Neural progenitor cell (in vitro differentiated cells): ENCODE measurements around the gene ACRBP. TPM values are rescaled to one million over a fixed set of nuclear protein-coding genes. Genes with fewer than 3 reads are reported as not detected.
A peak's percentile ranks its signal among the peaks of the same experiment; 100 is the strongest.

ENCODE experiments used
- DNase-seq: peaks from one replicate; pipeline ENCODE4 v3.0.0-alpha.2; 2016; ENCODE audit warnings: low spot score
- H2AFZ ChIP-seq: fragments of 200-600 bp; sonication (generic); replicated peaks from 2 replicates; pipeline ENCODE4 v1.6.1; 2016; ENCODE audit warnings: antibody characterized with exemption
- H3F3A ChIP-seq: fragments of 200-600 bp; sonication (generic); 2 replicates; pipeline ENCODE4 v1.6.1; 2016; ENCODE audit warnings: antibody characterized with exemption, low read depth
- H3K27ac ChIP-seq: fragments of 200-600 bp; sonication (generic); 2 replicates; pipeline ENCODE4 v1.5.1; 2016; ENCODE audit warnings: mild to moderate bottlenecking
- H3K27me3 ChIP-seq: fragments of 200-600 bp; sonication (generic); 2 replicates; pipeline ENCODE4 v1.6.1; 2016; ENCODE audit warnings: mild to moderate bottlenecking, moderate library complexity
- H3K36me3 ChIP-seq: fragments of 200-600 bp; sonication (generic); 2 replicates; pipeline ENCODE4 v1.5.1; 2016
- H3K4me1 ChIP-seq: fragments of 200-600 bp; sonication (generic); 2 replicates; pipeline ENCODE4 v1.6.1; 2016; ENCODE audit warnings: mixed run types
- H3K4me2 ChIP-seq: fragments of 200-600 bp; sonication (generic); 2 replicates; pipeline ENCODE4 v1.6.1; 2016
- H3K4me3 ChIP-seq: fragments of 200-600 bp; sonication (generic); 2 replicates; pipeline ENCODE4 v1.5.1; 2016
- H3K79me2 ChIP-seq: fragments of 200-600 bp; sonication (generic); 2 replicates; pipeline ENCODE4 v1.6.1; 2016; ENCODE audit warnings: low read depth
- H3K9ac ChIP-seq: fragments of 200-600 bp; sonication (generic); 2 replicates; pipeline ENCODE4 v1.6.1; 2016
- H3K9me3 ChIP-seq: fragments of 200-600 bp; sonication (generic); 2 replicates; pipeline ENCODE4 v1.5.1; 2016; ENCODE audit warnings: low read depth
- H4K20me1 ChIP-seq: fragments of 200-600 bp; sonication (generic); 2 replicates; pipeline ENCODE4 v1.6.1; 2016; ENCODE audit warnings: low read depth
- H3K27ac Mint-ChIP-seq: 3 replicates; pipeline ENCODE4 v1.8.0; 2021; ENCODE audit warnings: mixed read lengths
- H3K27me3 Mint-ChIP-seq: 2 replicates; pipeline ENCODE4 v1.8.0; 2022; ENCODE audit warnings: low read depth, mild to moderate bottlenecking, inconsistent platforms, moderate library complexity, mixed read lengths; ENCODE audit not compliant: insufficient read depth
- H3K36me3 Mint-ChIP-seq: 3 replicates; pipeline ENCODE4 v1.8.0; 2021; ENCODE audit warnings: mixed read lengths
- H3K4me1 Mint-ChIP-seq: 3 replicates; pipeline ENCODE4 v1.8.0; 2021; ENCODE audit warnings: mixed read lengths
- H3K4me3 Mint-ChIP-seq: 3 replicates; pipeline ENCODE4 v1.8.0; 2021; ENCODE audit warnings: mild to moderate bottlenecking, moderate library complexity, mixed read lengths
- H3K9me3 Mint-ChIP-seq: 3 replicates; pipeline ENCODE4 v1.8.0; 2020; ENCODE audit warnings: mixed read lengths
- EZH2 ChIP-seq: fragments of 200-600 bp; sonication (generic); IDR thresholded peaks from 2 replicates; pipeline ENCODE4 v1.6.1; 2017; ENCODE audit warnings: antibody characterized with exemption, mild to moderate bottlenecking, moderate library complexity
- EZH2phosphoT487 ChIP-seq: fragments of 200-600 bp; sonication (generic); IDR thresholded peaks from 2 replicates; pipeline ENCODE4 v1.6.1; 2017; ENCODE audit warnings: antibody characterized with exemption
- total RNA-seq: library from RNA; depleted of rRNA; stranded (reverse); fragments of >200 nt; gene quantifications from 2 replicates; pipeline ENCODE4 v1.2.3, GENCODE V29; 2015; ENCODE audit warnings: low replicate concordance
- TF ChIP-seq, protein P1 (sequence below): fragments of 200-600 bp; sonication (generic); IDR thresholded peaks from 2 replicates; pipeline ENCODE4 v1.5.1; 2017; ENCODE audit warnings: antibody characterized with exemption, mild to moderate bottlenecking

Gene ACRBP
- total RNA-seq, 1 donor from 2014 or later = 2.7 TPM

DNA sequence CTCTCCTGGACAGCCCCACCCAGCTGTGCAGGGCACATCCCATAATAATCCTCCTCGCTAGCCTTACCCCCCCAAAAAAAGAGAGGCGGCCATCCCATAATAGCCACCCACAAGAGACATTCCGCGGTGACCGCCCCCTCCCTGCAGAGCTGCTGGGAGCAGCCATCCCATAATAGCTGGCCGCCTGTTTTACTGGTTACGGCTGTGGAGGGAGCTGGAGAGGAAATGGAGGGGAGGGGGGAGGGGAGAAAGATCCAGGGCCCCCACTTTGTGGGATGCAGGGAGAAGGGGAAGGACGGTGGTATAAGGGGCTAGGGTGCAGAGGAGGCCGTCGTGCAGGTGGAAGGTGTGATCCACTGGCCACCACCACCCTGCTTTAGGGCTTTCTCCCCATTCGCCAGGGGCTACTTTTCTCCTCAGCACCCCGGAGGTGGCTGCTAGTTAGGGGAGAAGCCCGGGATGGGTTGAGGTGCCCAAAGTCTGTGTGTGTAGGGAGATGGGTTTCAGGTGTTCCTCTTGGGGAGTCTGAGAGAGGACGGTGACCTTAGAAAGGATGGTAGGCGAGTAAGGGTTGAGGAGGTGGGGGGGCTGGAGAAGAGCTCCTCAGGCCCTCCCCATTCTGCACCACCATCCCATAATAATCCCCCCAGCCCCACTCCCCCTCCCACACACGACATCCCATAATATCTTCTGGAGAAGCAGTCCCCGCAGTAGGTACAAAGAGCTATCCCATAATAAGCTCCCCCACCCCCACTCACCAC, 34.0 kb downstream of the ACRBP start:
- H3K9me3 Mint-ChIP-seq = no peaks in the 10 kb centered on the region
- H3K4me3 Mint-ChIP-seq = peak overlapping the region; percentile 60
- H2AFZ ChIP-seq = no peak overlapping the region

DNA sequence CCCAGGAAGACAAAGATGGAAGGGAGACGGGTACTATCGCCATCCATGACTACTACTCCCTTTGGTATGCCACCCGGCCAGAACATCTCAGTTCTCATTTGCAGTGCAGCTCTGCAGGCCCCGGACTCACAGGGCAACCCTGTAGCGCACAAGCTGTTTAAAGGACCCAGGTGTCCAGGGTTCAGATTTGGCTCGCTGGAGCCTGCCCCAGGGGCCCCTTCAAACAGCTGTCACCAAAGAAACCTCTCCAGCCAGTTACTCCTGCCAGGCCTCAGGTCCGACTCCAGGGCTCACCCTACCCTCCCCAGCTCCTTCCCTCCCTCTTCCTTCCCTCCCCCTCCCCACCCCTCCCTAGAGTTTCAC, 34.6 kb downstream of the ACRBP start:
- Histone ChIP-seq H3K36me3 (no peaks in the 10 kb centered on the region), H3K27me3 (no peaks in the 10 kb centered on the region), H3K4me3 (no peak overlapping the region), H3K4me2 (peak overlapping the region; percentile 62), H3K9ac (no peak overlapping the region), H2AFZ (peak overlapping the region; percentile 14), H3K79me2 (no peaks in the 10 kb centered on the region), H3K4me1 (peaks cover 36% of the 10 kb centered on the region), H3K9me3 (no peaks in the 10 kb centered on the region), H4K20me1 (no peaks in the 10 kb centered on the region), H3F3A (peaks cover 86% of the 10 kb centered on the region), H3K27ac (peak overlapping the region; percentile 76)
- no peak for DNase-seq
- H3K27ac Mint-ChIP-seq = peak overlapping the region; percentile 97
- no peak for TF ChIP-seq EZH2
- no peaks in the 10 kb centered on the region for H3K36me3 Mint-ChIP-seq
- no peaks in the 10 kb centered on the region for H3K9me3 Mint-ChIP-seq
- H3K27me3 Mint-ChIP-seq = peaks cover 18% of the 10 kb centered on the region
- H3K4me3 Mint-ChIP-seq = peak overlapping the region; percentile 68
- H3K4me1 Mint-ChIP-seq = peaks cover 43% of the 10 kb centered on the region

More for the DNA sequence above, 34.0 kb downstream of the ACRBP start:
- H3K36me3 ChIP-seq = no peaks in the 10 kb centered on the region
- no peak overlapping the region for H3K9ac ChIP-seq
- H3K27ac ChIP-seq = peak overlapping the region; percentile 76
- H3F3A ChIP-seq = peaks cover 81% of the 10 kb centered on the region
- no peaks in the 10 kb centered on the region for H3K27me3 ChIP-seq
- Mint-ChIP-seq H3K4me1 (peaks cover 47% of the 10 kb centered on the region), H3K27me3 (peaks cover 18% of the 10 kb centered on the region), H3K27ac (peak overlapping the region; percentile 96), H3K36me3 (no peaks in the 10 kb centered on the region)
- H3K4me2 ChIP-seq = peak overlapping the region; percentile 62
- H3K9me3 ChIP-seq = no peaks in the 10 kb centered on the region
- H3K79me2 ChIP-seq = no peaks in the 10 kb centered on the region
- no peaks in the 10 kb centered on the region for H4K20me1 ChIP-seq
- TF ChIP-seq EZH2 = no peak
- TF ChIP-seq, protein P1, sequence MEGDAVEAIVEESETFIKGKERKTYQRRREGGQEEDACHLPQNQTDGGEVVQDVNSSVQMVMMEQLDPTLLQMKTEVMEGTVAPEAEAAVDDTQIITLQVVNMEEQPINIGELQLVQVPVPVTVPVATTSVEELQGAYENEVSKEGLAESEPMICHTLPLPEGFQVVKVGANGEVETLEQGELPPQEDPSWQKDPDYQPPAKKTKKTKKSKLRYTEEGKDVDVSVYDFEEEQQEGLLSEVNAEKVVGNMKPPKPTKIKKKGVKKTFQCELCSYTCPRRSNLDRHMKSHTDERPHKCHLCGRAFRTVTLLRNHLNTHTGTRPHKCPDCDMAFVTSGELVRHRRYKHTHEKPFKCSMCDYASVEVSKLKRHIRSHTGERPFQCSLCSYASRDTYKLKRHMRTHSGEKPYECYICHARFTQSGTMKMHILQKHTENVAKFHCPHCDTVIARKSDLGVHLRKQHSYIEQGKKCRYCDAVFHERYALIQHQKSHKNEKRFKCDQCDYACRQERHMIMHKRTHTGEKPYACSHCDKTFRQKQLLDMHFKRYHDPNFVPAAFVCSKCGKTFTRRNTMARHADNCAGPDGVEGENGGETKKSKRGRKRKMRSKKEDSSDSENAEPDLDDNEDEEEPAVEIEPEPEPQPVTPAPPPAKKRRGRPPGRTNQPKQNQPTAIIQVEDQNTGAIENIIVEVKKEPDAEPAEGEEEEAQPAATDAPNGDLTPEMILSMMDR = no peak
- no peak for TF ChIP-seq EZH2phosphoT487
- peak overlapping the region; percentile 28 for H3K4me3 ChIP-seq
- peaks cover 33% of the 10 kb centered on the region for H3K4me1 ChIP-seq
- peak; percentile 77 for DNase-seq

DNA sequence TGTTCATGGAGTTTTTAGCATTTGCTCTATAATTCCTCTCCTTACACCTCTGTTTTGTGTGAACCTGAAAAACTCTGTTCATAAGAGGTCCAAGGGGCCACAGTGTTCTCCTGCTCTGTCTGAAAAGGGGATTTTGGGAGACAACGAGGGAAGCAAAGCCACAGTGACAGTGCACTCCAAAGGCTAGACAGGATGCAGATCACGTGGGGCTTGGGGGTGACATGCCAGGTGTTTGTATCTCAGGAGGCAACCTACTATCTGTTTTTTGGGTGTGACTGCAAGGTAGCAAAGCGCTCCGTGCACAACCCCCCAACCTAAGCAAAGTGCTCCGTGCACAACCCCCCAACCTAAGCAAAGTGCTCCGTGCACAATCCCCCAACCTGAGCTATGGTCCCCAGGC, 35.0 kb downstream of the ACRBP start:
- Histone ChIP-seq H3K9ac (no peak overlapping the region), H3F3A (peaks cover 84% of the 10 kb centered on the region), H3K9me3 (no peaks in the 10 kb centered on the region), H3K36me3 (no peaks in the 10 kb centered on the region), H2AFZ (peak overlapping the region; percentile 14), H4K20me1 (no peaks in the 10 kb centered on the region), H3K4me3 (no peak overlapping the region), H3K79me2 (no peaks in the 10 kb centered on the region), H3K4me1 (peaks cover 36% of the 10 kb centered on the region), H3K4me2 (peak overlapping the region; percentile 62), H3K27ac (peak overlapping the region; percentile 76), H3K27me3 (no peaks in the 10 kb centered on the region)
- Mint-ChIP-seq H3K27ac (peak overlapping the region; percentile 97), H3K27me3 (peaks cover 18% of the 10 kb centered on the region), H3K4me1 (peaks cover 41% of the 10 kb centered on the region), H3K4me3 (peak overlapping the region; percentile 68), H3K9me3 (no peaks in the 10 kb centered on the region), H3K36me3 (no peaks in the 10 kb centered on the region)
- DNase-seq = no peak
- TF ChIP-seq EZH2 = no peak
- TF ChIP-seq EZH2phosphoT487 = no peak
- TF ChIP-seq, protein P1 = no peak
